GM12878 (cell line): ENCODE data around the gene BUD23. TPM values are rescaled to one million over a fixed set of nuclear protein-coding genes. Genes with fewer than 3 reads are reported as not detected.
A peak's percentile ranks its signal among the peaks of the same experiment; 100 is the strongest.
"Not testable (repeated sequence)": the region's sequence is repeated elsewhere in the genome, so short reads cannot be mapped to it uniquely, and the experiment has no call there.

Experiments
- ATAC-seq: fragments of 200-7000 bp; cut with Tn5 transposase; 3 replicates; pipeline ENCODE4 v1.9.1; 2020; ENCODE audit warnings: mild to moderate bottlenecking, moderate library complexity
- BruUV-seq: library from RNA; stranded (reverse); fragments of 400-500 nt; replicated peaks from 2 replicates; lab custom pipeline; 2021; lab: Mats Ljungman, UMichigan
- CTCF ChIA-PET: fragments of 300-600 bp; sonication (Branson Sonifier 250); formaldehyde crosslinking; extraction: SDS; loops from one replicate; lab custom pipeline; 2021; ENCODE audit warnings: inconsistent platforms; lab: Yijun Ruan, JAX
- POLR2A ChIA-PET: fragments of 350-600 bp; formaldehyde crosslinking; extraction: SDS; loops from one replicate; lab custom pipeline; 2021; ENCODE audit warnings: inconsistent platforms; lab: Charles Lee
- RAD21 ChIA-PET: fragments of 300-600 bp; sonication (Branson Sonifier 250); formaldehyde crosslinking; loops from one replicate; lab custom pipeline; 2023; ENCODE audit warnings: antibody characterized with exemption; ENCODE audit not compliant: unreplicated experiment; lab: Charles Lee
- SMC1A ChIA-PET: fragments of 300-600 bp; sonication (Branson Sonifier 250); formaldehyde crosslinking; loops from one replicate; lab custom pipeline; 2023; ENCODE audit not compliant: unreplicated experiment, uncharacterized antibody; lab: Charles Lee
- DNase-seq: peaks from one replicate; pipeline ENCODE4 v3.0.0-alpha.2; 2011; ENCODE audit warnings: low read depth, low spot score
- FAIRE-seq: peaks from 3 replicates; lab custom pipeline; 2011; peaks lifted over from hg19 to GRCh38; lab: Jason Lieb, UNC
- H2AFZ ChIP-seq: 2 replicates; pipeline ENCODE4 v1.6.0; 2011; ENCODE audit warnings: low read depth, low read length, control low read depth; ENCODE audit not compliant: control insufficient read depth
- H3K27ac ChIP-seq: 2 replicates; pipeline ENCODE4 v1.5.1; 2011; ENCODE audit warnings: control low read depth; ENCODE audit not compliant: control insufficient read depth, insufficient read depth
- H3K27me3 ChIP-seq, 2 experiments: replicated peaks in 1 of 2; 2 replicates each; pipeline versions ENCODE4 v1.6.0 to v1.6.1; 2011; ENCODE audit warnings: low read length in 1 of 2; ENCODE audit not compliant: control insufficient read depth in 2 of 2, insufficient read depth in 2 of 2
- H3K36me3 ChIP-seq, 2 experiments: 2 replicates each; pipeline ENCODE4 v1.5.1; 2011; ENCODE audit warnings: low read length in 1 of 2; ENCODE audit not compliant: control insufficient read depth in 2 of 2, insufficient read depth in 2 of 2
- H3K4me1 ChIP-seq: 2 replicates; pipeline ENCODE4 v1.6.1; 2011; ENCODE audit warnings: mild to moderate bottlenecking, low read length, moderate library complexity, mixed read lengths; ENCODE audit not compliant: control insufficient read depth, insufficient read depth
- H3K4me2 ChIP-seq: 2 replicates; pipeline ENCODE4 v1.6.0; 2011; ENCODE audit warnings: control low read depth; ENCODE audit not compliant: control insufficient read depth, insufficient read depth
- H3K4me3 ChIP-seq: fragments of 200-600 bp; sonication (generic); 2 replicates; pipeline ENCODE4 v1.5.1; 2016
- H3K79me2 ChIP-seq: 2 replicates; pipeline ENCODE4 v1.6.0; 2011; ENCODE audit warnings: low read length; ENCODE audit not compliant: control insufficient read depth, insufficient read depth
- H3K9ac ChIP-seq: 2 replicates; pipeline ENCODE4 v1.8.0; 2011; ENCODE audit warnings: low read length, control low read depth, mixed read lengths; ENCODE audit not compliant: control insufficient read depth, insufficient read depth
- H3K9me3 ChIP-seq: replicated peaks from 3 replicates; pipeline ENCODE4 v1.5.1; 2011; ENCODE audit warnings: mild to moderate bottlenecking, low read length; ENCODE audit not compliant: control insufficient read depth, insufficient read depth
- H4K20me1 ChIP-seq: 2 replicates; pipeline ENCODE4 v1.6.0; 2011; ENCODE audit not compliant: control insufficient read depth, insufficient read depth
- CBFB ChIP-seq: IDR thresholded peaks from 2 replicates; pipeline ENCODE4 v1.6.1; 2016; ENCODE audit warnings: antibody characterized with exemption, low read depth
- CHD4 ChIP-seq: fragments of 200-600 bp; sonication (generic); IDR thresholded peaks from 2 replicates; pipeline ENCODE4 v1.6.1; 2016; ENCODE audit warnings: mild to moderate bottlenecking
- HSF1 ChIP-seq: fragments of 150-350 bp; IDR thresholded peaks from 2 replicates; pipeline ENCODE4 v1.6.1; 2014; ENCODE audit warnings: mild to moderate bottlenecking, low read depth, low read length
- IKZF2 ChIP-seq, 2 experiments: fragments of 450-650 bp; IDR thresholded peaks; 2 replicates each; pipeline ENCODE4 v1.6.1; 2017; ENCODE audit warnings: mild to moderate bottlenecking in 2 of 2, moderate library complexity in 2 of 2
- POLR2AphosphoS2 ChIP-seq: IDR thresholded peaks from 2 replicates; pipeline ENCODE4 v1.6.1; 2011; ENCODE audit warnings: low read depth, mild to moderate bottlenecking, low read length, improper control_type of control experiment, moderate library complexity
- RAD51 ChIP-seq: fragments of 450-650 bp; IDR thresholded peaks from 2 replicates; pipeline ENCODE4 v1.6.1; 2016; ENCODE audit warnings: moderate library complexity, mild to moderate bottlenecking, inconsistent platforms
- WGBS: methylation state at CpG from one replicate; pipeline ENCODE4 v1.1.6; 2016; ENCODE audit warnings: low lambda C conversion rate; ENCODE audit not compliant: insufficient replicate concordance, insufficient coverage; ENCODE audit errors: missing lambda C conversion rate; 5-methylcytosine and 5-hydroxymethylcytosine counted together
- in situ Hi-C: fragments of 300-500 bp; cut with MboI; formaldehyde crosslinking; loops from 9 replicates; pipeline ENCODE4 v1.14.3; 2018; ENCODE audit warnings: mixed read lengths
- intact Hi-C: fragments of 100-400 bp; cut with micrococcal nuclease; formaldehyde crosslinking; loops from one replicate; pipeline ENCODE4 v1.14.2; 2022; ENCODE audit not compliant: unreplicated experiment
- polyA plus RNA-seq, 11 experiments: library from polyadenylated mRNA; depleted of rRNA in 4 of 11; unstranded in 6 of 11; stranded (reverse) in 5 of 11; fragments of >200 nt; fragmentation: Nextera tagmentation in 4 of 11; fragmentation: Illumina TruSeq in 1 of 11; extraction: Ambion mirVana in 4 of 11; extraction: Trizol in 1 of 11; gene quantifications; 1 replicate in 1 of 11; 2 replicates in 10 of 11; pipeline versions ENCODE4 v1.2.1 to v1.2.3, GENCODE V29; 2011 to 2016; ENCODE audit warnings: inconsistent platforms in 2 of 11, missing spikeins in 2 of 11, low read depth in 1 of 11
- total RNA-seq, 4 experiments: library from RNA; depleted of rRNA in 3 of 4; stranded (reverse); fragments of >200 nt in 3 of 4; fragmentation: Illumina TruSeq in 1 of 4; extraction: Trizol in 1 of 4; gene quantifications; 2 replicates each; pipeline versions ENCODE4 v1.2.1 to v1.2.3, GENCODE V29; 2013 to 2021

Gene BUD23
- total and polyA plus RNA-seq, 10 of the 15 experiments (the other 5 are each of a cell fraction or from before 2014, with no cell fraction given) = 36.4 to 138 (median 99.5) TPM

GRCh38 chr7:73674468-73675124 lies 8.8 kb upstream of the BUD23 start:
- ChIA-PET CTCF (no interaction called here), SMC1A (no interaction called here), RAD21 (no interaction called here), POLR2A (no interaction called here)
- Histone ChIP-seq H3K4me3 (no peak overlapping the region), H3K9ac (no peak overlapping the region), H2AFZ (no peak overlapping the region), H3K9me3 (no peaks in the 10 kb centered on the region), H3K4me2 (no peak overlapping the region), H3K27ac (no peak overlapping the region), H3K27me3 (no peaks in the 10 kb centered on the region), H4K20me1 (no peaks in the 10 kb centered on the region), H3K4me1 (no peaks in the 10 kb centered on the region), H3K79me2 (no peaks in the 10 kb centered on the region), H3K36me3 (peaks cover 2% of the 10 kb centered on the region in 2 experiments; a peak in 2 of 4 replicates)
- TF ChIP-seq CBFB = no peak
- no peak for TF ChIP-seq CHD4
- TF ChIP-seq RAD51 = no peak
- TF ChIP-seq POLR2AphosphoS2 = no peak
- TF ChIP-seq IKZF2 (IDR thresholded peaks at IDR 0.05) = no peak
- peak; percentile 96 for TF ChIP-seq HSF1
- no TSS peak for BruUV-seq
- DNase-seq = no peak
- ATAC-seq = no peak
- intact Hi-C loops = no loop called here
- no peak for FAIRE-seq
- WGBS = 100% methylated on average over 1 of the region's 1 CpG
- in situ Hi-C loops = no loop called here

GRCh38 chr7:73676062-73676461 lies 7.3 kb upstream of the BUD23 start:
- H3K4me3 ChIP-seq, intact Hi-C loops, FAIRE-seq, H3K27ac ChIP-seq, in situ Hi-C loops, SMC1A ChIA-PET, H4K20me1 ChIP-seq, H2AFZ ChIP-seq, H3K79me2 ChIP-seq, H3K9me3 ChIP-seq, BruUV-seq, H3K4me1 ChIP-seq, RAD21 ChIA-PET, DNase-seq, H3K27me3 ChIP-seq, H3K4me2 ChIP-seq, H3K36me3 ChIP-seq, ATAC-seq, H3K9ac ChIP-seq: not testable (repeated sequence)
- ChIA-PET POLR2A (interaction anchor here (0.7 kb wide), 1 partner anchor 363 kb away, joined by 5 read pairs; no protein-coding TSS in a partner anchor), CTCF (interaction anchor here (0.6 kb wide), 1 partner anchor 166 kb away, joined by 3 read pairs; the partner anchor contains the start of gene METTL27)
- WGBS = 58% methylated on average over 7 of the region's 9 CpGs
